Common myeloid progenitor, CD34-positive (primary cell): ENCODE results near the gene PHYHD1.

Experiments
- CTCF ChIA-PET: fragments of 350-600 bp; sonication (Branson Sonifier 250); formaldehyde crosslinking; loops from one replicate; lab custom pipeline; 2021; ENCODE audit warnings: antibody characterized with exemption; lab: Charles Lee
- POLR2A ChIA-PET: fragments of 350-600 bp; sonication (Branson Sonifier 250); formaldehyde crosslinking; loops from one replicate; lab custom pipeline; 2021; ENCODE audit warnings: antibody characterized with exemption; lab: Charles Lee
- DNase-seq, 3 donors: peaks; one replicate each; pipeline versions ENCODE4 v3.0.0 to v3.0.0-alpha.2; 2013
- H3K27ac ChIP-seq, 2 experiments: 1 replicate in 1 of 2; 2 replicates in 1 of 2; pipeline ENCODE4 v1.7.0; 2013; ENCODE audit warnings: inconsistent platforms in 2 of 2, low read length in 2 of 2, mild to moderate bottlenecking in 2 of 2, low read depth in 1 of 2, moderate library complexity in 1 of 2; ENCODE audit not compliant: severe bottlenecking in 2 of 2, insufficient read depth in 1 of 2, poor library complexity in 1 of 2
- H3K27me3 ChIP-seq, 5 experiments: replicated peaks in 2 of 5; 1 replicate in 3 of 5; 2 replicates in 2 of 5; pipeline versions ENCODE4 v1.6.1 to v1.7.0; 2013; ENCODE audit warnings: low read length in 4 of 5, mild to moderate bottlenecking in 2 of 5, moderate library complexity in 2 of 5, inconsistent platforms in 1 of 5; ENCODE audit not compliant: insufficient read depth in 5 of 5, control insufficient read depth in 4 of 5
- H3K36me3 ChIP-seq, 4 experiments: 1 replicate in 2 of 4; 2 replicates in 2 of 4; pipeline versions ENCODE4 v1.6.1 to v1.7.0; 2013; ENCODE audit warnings: low read length in 3 of 4, control low read depth in 1 of 4, mild to moderate bottlenecking in 1 of 4; ENCODE audit not compliant: control insufficient read depth in 4 of 4, insufficient read depth in 4 of 4
- H3K4me1 ChIP-seq, 4 experiments: 1 replicate in 3 of 4; 2 replicates in 1 of 4; pipeline versions ENCODE4 v1.6.1 to v1.7.1; 2013; ENCODE audit warnings: low read length in 3 of 4, mild to moderate bottlenecking in 3 of 4, control low read depth in 1 of 4, inconsistent platforms in 1 of 4, moderate library complexity in 1 of 4; ENCODE audit not compliant: control insufficient read depth in 4 of 4, insufficient read depth in 4 of 4; ENCODE audit errors: control extremely low read depth in 1 of 4
- H3K4me3 ChIP-seq, 7 experiments: 1 replicate in 4 of 7; 2 replicates in 3 of 7; pipeline versions ENCODE4 v1.5.1 to v1.7.0; 2013; ENCODE audit warnings: mild to moderate bottlenecking in 7 of 7, low read length in 6 of 7, moderate library complexity in 6 of 7, inconsistent platforms in 2 of 7, low read depth in 2 of 7, control low read depth in 1 of 7; ENCODE audit not compliant: insufficient read depth in 4 of 7, control insufficient read depth in 1 of 7; ENCODE audit errors: extremely low read depth in 1 of 7
- H3K9me3 ChIP-seq, 5 experiments: 1 replicate in 4 of 5; 2 replicates in 1 of 5; pipeline versions ENCODE4 v1.6.1 to v1.7.1; 2013; ENCODE audit warnings: low read length in 4 of 5, mild to moderate bottlenecking in 2 of 5, inconsistent platforms in 1 of 5, low read depth in 1 of 5, moderate library complexity in 1 of 5; ENCODE audit not compliant: control insufficient read depth in 4 of 5, insufficient read depth in 2 of 5; ENCODE audit errors: control extremely low read depth in 1 of 5
- WGBS: methylation state at CpG from one replicate; pipeline ENCODE4 v1.1.5; 2013; ENCODE audit not compliant: insufficient coverage; 5-methylcytosine and 5-hydroxymethylcytosine counted together

PHYHD1 gene

DNA sequence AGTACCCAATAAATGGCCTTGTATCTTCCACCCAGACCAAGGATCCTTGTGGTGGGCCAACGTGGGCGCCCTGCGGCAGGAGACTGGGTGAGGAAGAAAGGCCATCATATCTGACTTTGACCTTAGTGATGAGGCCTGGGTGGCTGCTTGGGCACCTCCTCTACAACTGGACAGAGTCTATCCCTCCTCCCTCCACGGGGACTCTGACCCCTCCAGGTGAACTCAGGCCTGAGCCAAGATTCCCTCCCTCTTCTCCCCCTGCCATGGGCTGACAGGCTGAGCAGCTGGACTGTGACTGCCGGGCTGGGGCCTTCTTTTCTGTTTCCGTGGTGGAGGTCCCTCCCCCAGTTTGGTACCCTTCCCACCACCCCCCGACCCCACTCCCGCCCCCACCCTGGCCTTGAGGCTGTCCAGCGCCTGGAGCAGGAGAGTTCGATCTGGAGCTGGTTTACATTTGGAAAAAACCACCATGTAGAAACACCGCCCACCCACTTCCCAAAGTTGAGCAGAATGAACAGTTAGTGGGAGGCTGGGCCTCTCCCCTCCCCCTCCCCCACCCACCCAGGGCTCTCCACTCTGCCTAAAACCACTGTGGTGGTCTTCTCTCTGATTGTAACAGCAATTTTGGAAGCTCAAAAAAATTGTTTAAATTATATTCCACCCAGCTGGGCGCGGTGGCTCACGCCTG is 1.2 kb upstream of the PHYHD1 start:
- Histone ChIP-seq H3K27ac (no peak overlapping the region), H3K4me1 (peaks cover 0 to 9% (median 1%) of the 10 kb centered on the region in 4 experiments), H3K27me3 (no peaks in the 10 kb centered on the region), H3K9me3 (no peaks in the 10 kb centered on the region), H3K4me3 (no peak overlapping the region), H3K36me3 (peaks cover 2 to 33% (median 28%) of the 10 kb centered on the region in 4 experiments)
- no peak for DNase-seq
- ChIA-PET POLR2A (interaction anchor here (0.5 kb wide), 1 partner anchor 19 kb away, joined by 3 read pairs; no protein-coding TSS in a partner anchor), CTCF (interaction anchor here (1.0 to 1.2 kb wide), 3 partner anchors 14 to 57 kb away, joined by 3 read pairs; no protein-coding TSS in a partner anchor)
- 100% methylated on average over 1 of the region's 14 CpGs for WGBS

DNA sequence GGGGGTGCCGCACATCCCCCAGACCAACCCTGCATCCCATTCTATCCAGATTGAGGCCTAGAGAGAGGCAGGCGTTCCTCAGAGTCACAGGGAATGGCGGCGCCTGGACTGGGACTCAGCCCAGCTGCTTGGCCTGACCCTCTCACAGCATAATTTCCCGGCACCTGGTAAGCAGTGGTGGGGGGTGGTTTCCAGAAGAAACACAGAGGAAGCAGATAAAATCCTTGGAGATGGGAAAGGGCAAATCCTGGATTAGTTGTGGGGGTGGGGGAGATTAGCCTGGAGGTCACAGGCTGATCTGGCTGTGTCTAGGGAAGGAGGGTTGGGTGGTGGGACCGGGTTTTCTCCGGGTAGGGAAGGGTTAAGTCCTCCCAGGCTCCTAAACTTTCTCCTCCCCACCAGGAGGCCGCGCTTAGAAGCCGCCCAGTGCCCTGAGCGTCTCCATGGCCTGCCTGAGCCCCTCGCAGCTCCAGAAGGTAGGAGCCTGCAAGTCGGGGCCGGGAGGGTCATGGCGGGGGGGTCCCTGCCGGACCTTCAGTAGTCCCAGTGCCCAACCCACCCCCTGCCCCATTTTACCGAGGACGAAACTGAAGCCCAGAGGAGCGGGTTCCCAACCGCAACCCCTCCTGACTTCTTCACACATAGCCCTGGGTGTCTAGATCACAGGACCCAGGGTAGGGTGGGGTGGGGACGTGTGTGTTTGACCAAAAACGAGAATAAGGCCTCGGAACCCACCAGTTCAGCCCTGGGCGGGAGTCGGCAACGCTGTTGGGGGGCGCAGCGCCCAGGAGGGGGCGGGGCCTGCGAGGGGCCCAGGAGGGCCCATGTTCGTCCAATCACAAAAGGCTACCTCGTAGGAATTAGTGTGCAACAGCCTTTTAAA is 1.3 kb downstream of the PHYHD1 start:
- Histone ChIP-seq H3K4me1 (peaks cover 0 to 9% (median 1%) of the 10 kb centered on the region in 4 experiments), H3K4me3 (peak overlapping the region in 6 of 7 experiments; percentile 28 to 81 (median 63)), H3K27ac (no peak overlapping the region), H3K9me3 (no peaks in the 10 kb centered on the region), H3K36me3 (peaks cover 2 to 17% (median 13%) of the 10 kb centered on the region in 4 experiments), H3K27me3 (no peaks in the 10 kb centered on the region)
- POLR2A ChIA-PET = interaction anchor here (0.6 kb wide), 1 partner anchor 12 kb away, joined by 3 read pairs; no protein-coding TSS in a partner anchor
- peak; percentile 36 to 80 (median 77) for DNase-seq
- CTCF ChIA-PET = interaction anchor here (0.7 to 7.7 kb wide), 9 partner anchors 9 to 57 kb away, joined by 3 to 90 read pairs (median 5); partner anchors contain the start of genes KYAT1 and LRRC8A
- WGBS = under 1% methylated on average over 21 of the region's 32 CpGs

- H3K27ac ChIP-seq = no peak overlapping the region
- no peak for DNase-seq
- H3K36me3 ChIP-seq = peaks cover 0 to 7% (median 3%) of the 10 kb centered on the region in 4 experiments
- peaks cover 0 to 9% (median 1%) of the 10 kb centered on the region in 4 experiments for H3K4me1 ChIP-seq
- H3K9me3 ChIP-seq = no peaks in the 10 kb centered on the region
- CTCF ChIA-PET = interaction anchor here (1.1 to 7.7 kb wide), 7 partner anchors 11 to 72 kb away, joined by 3 to 107 read pairs (median 8); partner anchors contain the start of genes KYAT1 and LRRC8A
- no peak overlapping the region for H3K4me3 ChIP-seq
- POLR2A ChIA-PET = no interaction called here
- WGBS = 100% methylated on average over 2 of the region's 6 CpGs
- H3K27me3 ChIP-seq = no peaks in the 10 kb centered on the region
These were observed 2.7 kb downstream of the PHYHD1 start for GRCh38 chr9:128923493-128923883.

GRCh38 chr9:128927731-128928411 is 7.1 kb downstream of the PHYHD1 start:
- Histone ChIP-seq H3K4me3 (no peak overlapping the region), H3K27ac (no peak overlapping the region), H3K36me3 (no peaks in the 10 kb centered on the region), H3K27me3 (no peaks in the 10 kb centered on the region), H3K9me3 (no peaks in the 10 kb centered on the region), H3K4me1 (peaks cover 0 to 4% (median 0%) of the 10 kb centered on the region in 4 experiments)
- CTCF ChIA-PET = interaction anchor here (0.6 to 7.7 kb wide), 23 partner anchors 10 to 282 kb away, joined by 3 to 107 read pairs (median 5); partner anchors contain the start of genes KYAT1 and LRRC8A
- DNase-seq = peak in 2 of 3 donors; percentile 14 to 38
- POLR2A ChIA-PET = no interaction called here
- 43% methylated on average over 3 of the region's 10 CpGs for WGBS

DNA sequence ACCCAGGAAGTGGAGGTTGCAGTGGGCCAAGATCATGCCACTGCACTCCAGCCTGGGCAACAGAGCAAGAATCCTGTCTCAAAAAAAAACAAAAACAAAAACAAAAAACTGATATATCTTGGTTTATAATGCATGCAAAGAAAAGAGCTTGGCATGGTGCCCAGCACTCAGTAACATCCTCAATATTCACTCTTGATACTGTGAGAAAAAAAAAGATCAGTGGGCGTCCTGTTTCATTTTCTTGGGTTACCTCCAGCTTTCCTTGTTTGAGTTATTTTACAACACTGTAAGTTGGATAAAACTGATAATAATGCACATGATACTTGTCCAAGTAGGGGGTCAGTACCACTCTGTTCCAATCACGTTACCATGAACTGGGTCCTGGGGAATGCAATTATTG is 7.8 kb downstream of the PHYHD1 start:
- ChIA-PET POLR2A (no interaction called here), CTCF (interaction anchor here (0.8 to 7.7 kb wide), 23 partner anchors 9 to 290 kb away, joined by 3 to 107 read pairs (median 5); partner anchors contain the start of genes KYAT1 and LRRC8A)
- no peak overlapping the region for H3K4me3 ChIP-seq

DNA sequence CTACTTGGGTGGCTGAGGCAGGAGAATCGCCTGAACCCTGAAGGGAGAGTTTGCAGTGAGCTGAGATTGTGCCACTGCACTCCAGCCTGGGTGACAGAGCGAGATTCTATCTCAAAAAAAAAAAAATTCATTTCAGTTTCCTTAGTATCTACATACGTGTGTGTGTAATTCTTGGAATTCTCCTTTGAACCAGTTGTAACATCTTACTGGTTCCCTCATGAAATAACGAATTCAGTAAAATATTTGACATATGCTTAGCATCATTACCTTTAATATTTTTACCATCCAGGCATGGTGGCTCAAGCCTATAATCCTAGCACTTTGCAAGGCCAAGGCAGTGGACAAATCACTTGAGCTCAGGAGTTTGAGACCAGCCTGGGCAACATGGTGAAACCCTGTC is 8.8 kb downstream of the PHYHD1 start:
- CTCF ChIA-PET = interaction anchor here (0.7 to 7.7 kb wide), 10 partner anchors 8 to 291 kb away, joined by 3 to 107 read pairs (median 4); partner anchors contain the start of genes KYAT1 and LRRC8A

More for the DNA sequence above, 7.8 kb downstream of the PHYHD1 start:
- Histone ChIP-seq H3K27me3 (no peaks in the 10 kb centered on the region), H3K4me1 (no peaks in the 10 kb centered on the region), H3K27ac (no peak overlapping the region), H3K36me3 (no peaks in the 10 kb centered on the region), H3K9me3 (no peaks in the 10 kb centered on the region)
- DNase-seq = no peak
- WGBS = 90% methylated on average over 1 of the region's 2 CpGs

More for the DNA sequence above, 8.8 kb downstream of the PHYHD1 start:
- H3K27ac ChIP-seq = no peak overlapping the region
- DNase-seq = no peak
- H3K4me3 ChIP-seq = no peak overlapping the region
- H3K4me1 ChIP-seq = no peaks in the 10 kb centered on the region
- H3K9me3 ChIP-seq = no peaks in the 10 kb centered on the region
- WGBS = 89% methylated on average over 3 of the region's 4 CpGs
- H3K36me3 ChIP-seq = no peaks in the 10 kb centered on the region
- POLR2A ChIA-PET = no interaction called here
- no peaks in the 10 kb centered on the region for H3K27me3 ChIP-seq
